Spleen (tissue), 11 donors: ENCODE results near the gene ADGRD1. TPM values are rescaled to one million over a fixed set of nuclear protein-coding genes. Genes with fewer than 3 reads are reported as not detected.

Source experiments
- DNase-seq: peaks from one replicate; pipeline ENCODE4 v3.0.0-alpha.2; 2020
- H3K27ac ChIP-seq, 8 donors: fragments of 200-600 bp; sonication (generic) in 7 of 8; 1 replicate in 4 of 8; 2 replicates in 4 of 8; pipeline versions ENCODE4 v1.5.0 to v1.8.0; 2016 to 2021; ENCODE audit warnings: inconsistent platforms in 4 of 8, mild to moderate bottlenecking in 4 of 8, moderate library complexity in 1 of 8
- H3K27me3 ChIP-seq, 7 donors: fragments of 200-600 bp; sonication (generic) in 6 of 7; replicated peaks in 1 of 7; 1 replicate in 4 of 7; 2 replicates in 3 of 7; pipeline versions ENCODE4 v1.5.0 to v1.8.0; 2016 to 2021; ENCODE audit warnings: inconsistent platforms in 3 of 7, mild to moderate bottlenecking in 1 of 7
- H3K36me3 ChIP-seq, 6 donors: fragments of 200-600 bp; sonication (generic) in 5 of 6; 1 replicate in 4 of 6; 2 replicates in 2 of 6; pipeline versions ENCODE4 v1.5.0 to v1.8.0; 2016 to 2021; ENCODE audit warnings: inconsistent platforms in 2 of 6
- H3K4me1 ChIP-seq, 6 donors: fragments of 200-600 bp; sonication (generic) in 5 of 6; 1 replicate in 3 of 6; 2 replicates in 3 of 6; pipeline versions ENCODE4 v1.5.0 to v1.8.0; 2016 to 2021; ENCODE audit warnings: inconsistent platforms in 3 of 6
- H3K4me3 ChIP-seq, 8 donors: fragments of 200-600 bp; sonication (generic) in 7 of 8; 1 replicate in 4 of 8; 2 replicates in 4 of 8; pipeline versions ENCODE4 v1.5.0 to v1.8.0; 2016 to 2021; ENCODE audit warnings: inconsistent platforms in 4 of 8, mild to moderate bottlenecking in 4 of 8, moderate library complexity in 2 of 8
- H3K9me3 ChIP-seq, 8 donors: fragments of 200-600 bp; sonication (generic) in 7 of 8; 1 replicate in 4 of 8; 2 replicates in 4 of 8; pipeline versions ENCODE4 v1.5.0 to v1.8.0; 2016 to 2021; ENCODE audit warnings: inconsistent platforms in 4 of 8
- POLR2A ChIP-seq, 3 donors: fragments of 450-650 bp; IDR thresholded peaks; one replicate each; pipeline ENCODE4 v1.5.1; 2017; ENCODE audit warnings: antibody characterized with exemption in 3 of 3, mild to moderate bottlenecking in 1 of 3
- POLR2AphosphoS5 ChIP-seq, 3 donors: sonication (generic); formaldehyde crosslinking; IDR thresholded peaks; one replicate each; pipeline ENCODE4 v1.5.1; 2017; ENCODE audit warnings: antibody characterized with exemption in 3 of 3
- WGBS, 5 donors: extraction: QIAGEN DNeasy Blood & Tissue Kit in 3 of 5; methylation state at CpG; one replicate each; pipeline versions ENCODE4 v1.1.5 to v1.1.7; 2013 to 2018; 5-methylcytosine and 5-hydroxymethylcytosine counted together
- intact Hi-C: fragments of 100-400 bp; cut with DNase I; formaldehyde crosslinking; loops from one replicate; pipeline ENCODE4 v1.15.0; 2023; ENCODE audit warnings: low total_unique reads
- polyA plus RNA-seq, 3 donors: library from polyadenylated mRNA; stranded (reverse); fragments of 200-250 nt; gene quantifications; one replicate each; pipeline ENCODE4 v1.2.1, GENCODE V29; 2013
- total RNA-seq, 7 donors: library from RNA; depleted of rRNA in 3 of 7; stranded (reverse); fragments of >200 nt in 3 of 7; fragmentation: NEBNext Ultra II Directional in 4 of 7; extraction: Animal tissue kit (Norgen Biotek cat#: 25700) in 4 of 7; gene quantifications; one replicate each; pipeline versions ENCODE4 v1.1.0 to v1.2.1, GENCODE V29; 2016 to 2021
- TF ChIP-seq, protein P1 (sequence below), 11 experiments: fragments of 200-600 bp in 7 of 11; fragments of 450-650 bp in 4 of 11; sonication (generic) in 4 of 11; IDR thresholded peaks in 8 of 11; conservative IDR thresholded peaks in 3 of 11; 1 replicate in 7 of 11; 2 replicates in 4 of 11; pipeline versions ENCODE4 v1.4.0 to v1.8.0; 2016 to 2021; ENCODE audit warnings: antibody characterized with exemption in 11 of 11, inconsistent platforms in 4 of 11, mild to moderate bottlenecking in 1 of 11
- donor health status: healthy with polysubstance abuse.
- donor health status: DM: no; HTN: no; CAD: no; lungs with moderate emphysema.
- donor health status: DM: no; HTN: no; CAD: no.
- donor health status: Bipolar disorder and iron deficiency.
- donor health status: healthy.
- donor health status: DM: no; HTN: no; CAD: no.
- donor health status: DM: yes; HTN: yes; CAD: no.

Gene ADGRD1
- total and polyA plus RNA-seq, 10 donors, result 0.89 to 9.7 (median 4.8) TPM

DNA sequence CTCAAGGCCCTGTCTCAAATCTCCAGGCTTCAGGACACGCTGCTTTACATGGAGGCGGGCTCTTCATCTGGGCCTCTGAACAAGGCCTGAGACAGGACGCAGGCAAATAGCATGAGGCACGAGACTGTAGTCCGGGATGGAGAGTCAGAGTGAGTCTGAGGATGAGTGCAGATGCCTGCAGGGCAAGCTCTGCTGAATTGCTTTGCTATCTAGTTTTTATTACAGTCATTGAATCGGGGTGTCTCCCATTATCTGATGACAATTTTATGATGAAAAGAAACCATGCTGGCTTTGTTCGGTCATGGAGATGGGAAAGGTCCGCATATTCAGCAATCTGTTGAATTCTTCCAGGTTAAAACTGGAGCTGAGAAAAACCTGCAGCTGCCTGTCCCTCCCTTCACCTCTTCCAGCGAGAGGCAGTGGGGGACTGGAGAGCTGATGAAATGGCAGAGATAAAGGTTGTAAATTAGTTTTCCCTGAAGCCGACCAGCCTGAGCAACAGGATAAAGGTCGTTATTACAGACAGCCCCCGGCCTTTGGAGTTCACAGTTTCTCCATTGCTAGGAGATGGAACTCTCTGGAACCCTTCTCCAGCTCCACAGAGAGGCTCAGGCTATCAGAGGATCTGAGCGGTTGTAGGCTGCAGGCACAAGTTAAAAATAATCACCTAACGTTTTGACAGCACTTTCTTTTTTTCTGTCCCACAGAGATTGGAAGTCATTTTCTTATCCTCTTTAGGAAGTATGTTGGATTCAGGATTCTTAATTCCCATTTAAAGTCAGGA lies 1.3 kb upstream of the ADGRD1 start:
- Histone ChIP-seq H3K4me3 (no peak overlapping the region), H3K9me3 (no peaks in the 10 kb centered on the region), H3K27me3 (peaks cover 0 to 34% (median 0%) of the 10 kb centered on the region in 7 donors), H3K36me3 (no peaks in the 10 kb centered on the region), H3K4me1 (peaks cover 0 to 19% (median 7%) of the 10 kb centered on the region in 6 donors), H3K27ac (no peak overlapping the region)
- intact Hi-C loops, result no loop called here
- WGBS, 5 donors, result 60 to 70% (median 65%) methylated on average over 14 of the region's 14 CpGs
- DNase-seq, result no peak
- TF ChIP-seq, protein P1, sequence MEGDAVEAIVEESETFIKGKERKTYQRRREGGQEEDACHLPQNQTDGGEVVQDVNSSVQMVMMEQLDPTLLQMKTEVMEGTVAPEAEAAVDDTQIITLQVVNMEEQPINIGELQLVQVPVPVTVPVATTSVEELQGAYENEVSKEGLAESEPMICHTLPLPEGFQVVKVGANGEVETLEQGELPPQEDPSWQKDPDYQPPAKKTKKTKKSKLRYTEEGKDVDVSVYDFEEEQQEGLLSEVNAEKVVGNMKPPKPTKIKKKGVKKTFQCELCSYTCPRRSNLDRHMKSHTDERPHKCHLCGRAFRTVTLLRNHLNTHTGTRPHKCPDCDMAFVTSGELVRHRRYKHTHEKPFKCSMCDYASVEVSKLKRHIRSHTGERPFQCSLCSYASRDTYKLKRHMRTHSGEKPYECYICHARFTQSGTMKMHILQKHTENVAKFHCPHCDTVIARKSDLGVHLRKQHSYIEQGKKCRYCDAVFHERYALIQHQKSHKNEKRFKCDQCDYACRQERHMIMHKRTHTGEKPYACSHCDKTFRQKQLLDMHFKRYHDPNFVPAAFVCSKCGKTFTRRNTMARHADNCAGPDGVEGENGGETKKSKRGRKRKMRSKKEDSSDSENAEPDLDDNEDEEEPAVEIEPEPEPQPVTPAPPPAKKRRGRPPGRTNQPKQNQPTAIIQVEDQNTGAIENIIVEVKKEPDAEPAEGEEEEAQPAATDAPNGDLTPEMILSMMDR (IDR thresholded peaks at IDR 0.05 in 8 of 11, conservative IDR thresholded peaks at IDR 0.05 in 3 of 11), result no peak
- TF ChIP-seq POLR2AphosphoS5 (IDR thresholded peaks at IDR 0.05) (no peak), POLR2A (IDR thresholded peaks at IDR 0.05) (no peak)

GRCh38 chr12:130954544-130954831 lies 781 bp downstream of the ADGRD1 start:
- H3K9me3 ChIP-seq, result no peaks in the 10 kb centered on the region
- H3K27me3 ChIP-seq, result peaks cover 0 to 30% (median 0%) of the 10 kb centered on the region in 7 donors
- no peak for DNase-seq
- peak overlapping the region in 5 of 8 donors; percentile 8 to 52 (median 16) for H3K4me3 ChIP-seq
- H3K27ac ChIP-seq, result peak overlapping the region in 1 of 8 donors; percentile 8
- peaks cover 0 to 19% (median 7%) of the 10 kb centered on the region in 6 donors for H3K4me1 ChIP-seq
- intact Hi-C loops, result no loop called here
- no peaks in the 10 kb centered on the region for H3K36me3 ChIP-seq
- WGBS, 5 donors, result 71 to 83% (median 77%) methylated on average over 7 to 9 of the region's 9 CpGs
- TF ChIP-seq, protein P1 (IDR thresholded peaks at IDR 0.05 in 8 of 11, conservative IDR thresholded peaks at IDR 0.05 in 3 of 11), result no peak
- TF ChIP-seq POLR2A (IDR thresholded peaks at IDR 0.05), result no peak

DNA sequence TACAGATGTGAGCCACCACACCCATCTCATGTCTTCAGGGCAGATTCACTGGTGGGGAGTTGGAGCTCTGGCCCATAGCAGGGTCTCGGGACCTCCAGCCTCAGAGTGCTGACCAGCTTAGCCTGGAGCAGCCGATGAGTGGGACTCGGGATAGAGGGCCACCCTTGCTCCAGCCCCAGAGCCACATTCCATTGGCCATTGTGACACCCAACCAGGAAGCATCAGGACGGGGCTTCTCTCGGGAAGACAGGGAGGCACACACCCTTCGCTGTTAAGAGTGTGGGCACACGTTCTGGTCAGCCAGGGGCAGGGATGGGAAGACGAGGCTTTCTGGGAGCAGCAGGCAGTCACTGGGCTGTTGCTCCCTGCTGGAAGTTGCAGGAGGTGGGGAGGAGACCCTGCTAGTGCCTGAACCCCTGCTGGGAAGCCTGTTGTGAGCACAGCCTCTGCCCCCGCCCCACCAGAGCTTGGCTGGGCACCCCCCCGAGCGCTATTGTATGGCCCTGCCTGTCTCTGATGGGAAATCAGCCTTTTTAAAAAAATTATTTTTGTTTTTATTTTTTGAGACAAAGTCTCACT lies 1.6 kb downstream of the ADGRD1 start:
- no peak for TF ChIP-seq POLR2AphosphoS5 (IDR thresholded peaks at IDR 0.05)
- no peak for TF ChIP-seq POLR2A (IDR thresholded peaks at IDR 0.05)
- TF ChIP-seq, protein P1 (IDR thresholded peaks at IDR 0.05 in 8 of 11, conservative IDR thresholded peaks at IDR 0.05 in 3 of 11), result no peak
- DNase-seq, result no peak
- H3K4me3 ChIP-seq, result peak overlapping the region in 2 of 8 donors; percentile 16 to 52
- WGBS, 5 donors, result 69 to 87% (median 83%) methylated on average over 10 to 11 of the region's 11 CpGs
- H3K4me1 ChIP-seq, result peaks cover 0 to 19% (median 7%) of the 10 kb centered on the region in 6 donors
- H3K9me3 ChIP-seq, result no peaks in the 10 kb centered on the region
- no peak overlapping the region for H3K27ac ChIP-seq
- no peaks in the 10 kb centered on the region for H3K36me3 ChIP-seq
- H3K27me3 ChIP-seq, result peaks cover 0 to 28% (median 0%) of the 10 kb centered on the region in 7 donors
- intact Hi-C loops, result no loop called here

DNA sequence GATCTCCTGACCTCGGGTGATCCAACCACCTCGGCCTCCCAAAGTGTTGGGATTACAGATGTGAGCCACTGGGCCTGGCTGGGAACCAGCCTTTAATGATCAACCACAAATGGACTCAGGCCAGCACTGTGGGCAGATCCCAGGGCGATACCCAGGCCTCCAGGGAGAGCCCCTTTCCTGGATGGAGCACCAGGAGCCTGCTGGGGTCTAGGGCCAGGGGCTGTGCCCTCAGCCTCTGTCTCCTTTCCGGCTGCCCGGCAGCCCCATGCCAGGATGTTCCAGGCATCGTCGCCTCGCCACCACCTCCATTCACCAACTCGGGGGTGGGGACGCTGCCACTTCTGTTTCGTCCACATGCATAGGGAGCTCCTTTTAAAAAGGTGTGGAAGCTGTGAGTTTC lies 2.3 kb downstream of the ADGRD1 start:
- Histone ChIP-seq H3K27me3 (peaks cover 0 to 28% (median 0%) of the 10 kb centered on the region in 7 donors), H3K4me1 (peaks cover 0 to 19% (median 7%) of the 10 kb centered on the region in 6 donors), H3K27ac (no peak overlapping the region), H3K4me3 (no peak overlapping the region), H3K9me3 (no peaks in the 10 kb centered on the region), H3K36me3 (no peaks in the 10 kb centered on the region)
- TF ChIP-seq POLR2AphosphoS5 (IDR thresholded peaks at IDR 0.05), result no peak
- TF ChIP-seq POLR2A (IDR thresholded peaks at IDR 0.05), result no peak
- TF ChIP-seq, protein P1 (IDR thresholded peaks at IDR 0.05 in 8 of 11, conservative IDR thresholded peaks at IDR 0.05 in 3 of 11), result no peak
- intact Hi-C loops, result no loop called here
- WGBS, 5 donors, result 86 to 92% (median 90%) methylated on average over 11 of the region's 11 CpGs
- DNase-seq, result no peak
